Urinary bladder (tissue), 4 donors: ENCODE results near the gene GPHB5. TPM values are rescaled to one million over a fixed set of nuclear protein-coding genes. Genes with fewer than 3 reads are reported as not detected.
A peak's percentile ranks its signal among the peaks of the same experiment; 100 is the strongest.
"Not testable (repeated sequence)": the region's sequence is repeated elsewhere in the genome, so short reads cannot be mapped to it uniquely, and the experiment has no call there.

Source experiments
- DNase-seq: peaks from one replicate; pipeline ENCODE4 v3.0.0-alpha.2; 2015; ENCODE audit errors: extremely low spot score
- H3K27ac ChIP-seq: one replicate; pipeline ENCODE4 v1.5.1; 2013; ENCODE audit warnings: low read depth, mild to moderate bottlenecking, moderate library complexity
- H3K36me3 ChIP-seq: one replicate; pipeline ENCODE4 v1.6.1; 2013; ENCODE audit warnings: mild to moderate bottlenecking, moderate library complexity; ENCODE audit not compliant: insufficient read depth
- H3K4me1 ChIP-seq: one replicate; pipeline ENCODE4 v1.6.1; 2013; ENCODE audit warnings: mild to moderate bottlenecking, moderate library complexity; ENCODE audit not compliant: insufficient read depth
- H3K4me3 ChIP-seq: one replicate; pipeline ENCODE4 v1.5.1; 2013; ENCODE audit warnings: low read depth, low read length
- WGBS: extraction: QIAGEN DNeasy Blood & Tissue Kit; methylation state at CpG from one replicate; pipeline ENCODE4 v1.1.7; 2013; 5-methylcytosine and 5-hydroxymethylcytosine counted together
- polyA plus RNA-seq: library from polyadenylated mRNA; stranded (reverse); fragments of 200-250 nt; gene quantifications from one replicate; pipeline ENCODE4 v1.2.3, GENCODE V29; 2013
- total RNA-seq: library from RNA; depleted of rRNA; stranded (reverse); fragments of >200 nt; gene quantifications from one replicate; pipeline ENCODE4 v1.2.3, GENCODE V29; 2014
- donor health status: healthy with polysubstance abuse.
- donor health status: healthy.

GPHB5 gene
- total and polyA plus RNA-seq, 2 donors = not detected

DNA sequence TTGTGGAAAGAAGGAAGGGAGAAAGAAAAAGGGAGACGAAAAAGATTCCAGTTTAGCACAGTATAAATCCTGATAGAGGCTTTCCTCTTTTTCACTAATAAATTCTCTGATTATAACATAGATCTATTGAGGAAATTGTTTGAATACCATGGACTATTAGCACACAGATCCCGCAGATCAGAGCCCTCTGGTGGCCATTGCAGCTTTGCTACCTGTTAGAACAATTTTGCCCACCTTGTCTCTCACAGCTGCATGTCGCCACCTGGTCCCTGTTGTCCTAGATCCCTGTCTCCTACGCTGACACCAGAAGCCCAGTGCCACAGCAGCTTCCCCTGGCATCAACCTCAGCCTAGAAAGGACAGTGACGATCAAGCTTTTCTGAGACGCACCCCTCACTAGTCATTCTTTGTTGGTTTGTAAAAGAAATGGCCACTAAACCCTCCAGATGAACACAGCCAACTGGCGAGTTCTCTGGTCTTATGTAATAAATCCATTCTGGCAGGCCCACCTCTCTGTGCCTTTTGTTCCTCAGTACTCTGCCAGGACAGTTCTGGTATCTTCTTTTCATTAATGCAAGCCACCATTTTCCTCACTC lies 9.9 kb downstream of the GPHB5 start:
- no peak for DNase-seq
- WGBS = 55% methylated on average over 7 of the region's 7 CpGs
- no peak overlapping the region for H3K4me3 ChIP-seq

DNA sequence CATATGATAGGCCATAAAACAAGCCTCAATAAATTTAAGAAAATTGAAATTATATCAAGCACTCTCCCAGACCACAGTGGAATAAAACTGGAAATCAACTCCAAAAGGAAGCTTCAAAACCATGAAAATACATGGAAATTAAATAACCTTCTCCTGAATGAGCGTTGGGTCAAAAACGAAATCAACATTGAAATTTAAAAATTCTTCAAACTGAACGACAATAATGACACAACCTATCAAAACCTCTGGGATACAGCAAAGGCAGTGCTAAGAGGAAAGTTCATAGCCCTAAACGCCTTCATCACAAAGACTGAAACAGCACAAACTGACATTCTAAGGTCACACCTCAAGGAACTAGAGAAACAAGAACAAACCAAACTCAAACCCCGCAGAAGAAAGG lies 14.3 kb downstream of the GPHB5 start:
- not testable (repeated sequence) for DNase-seq, H3K36me3 ChIP-seq, H3K4me3 ChIP-seq, H3K4me1 ChIP-seq, H3K27ac ChIP-seq
- 93% methylated on average over 5 of the region's 5 CpGs for WGBS

More for the DNA sequence above, 9.9 kb downstream of the GPHB5 start:
- H3K4me1 ChIP-seq = no peaks in the 10 kb centered on the region
- H3K27ac ChIP-seq = no peak overlapping the region
- H3K36me3 ChIP-seq = no peaks in the 10 kb centered on the region

DNA sequence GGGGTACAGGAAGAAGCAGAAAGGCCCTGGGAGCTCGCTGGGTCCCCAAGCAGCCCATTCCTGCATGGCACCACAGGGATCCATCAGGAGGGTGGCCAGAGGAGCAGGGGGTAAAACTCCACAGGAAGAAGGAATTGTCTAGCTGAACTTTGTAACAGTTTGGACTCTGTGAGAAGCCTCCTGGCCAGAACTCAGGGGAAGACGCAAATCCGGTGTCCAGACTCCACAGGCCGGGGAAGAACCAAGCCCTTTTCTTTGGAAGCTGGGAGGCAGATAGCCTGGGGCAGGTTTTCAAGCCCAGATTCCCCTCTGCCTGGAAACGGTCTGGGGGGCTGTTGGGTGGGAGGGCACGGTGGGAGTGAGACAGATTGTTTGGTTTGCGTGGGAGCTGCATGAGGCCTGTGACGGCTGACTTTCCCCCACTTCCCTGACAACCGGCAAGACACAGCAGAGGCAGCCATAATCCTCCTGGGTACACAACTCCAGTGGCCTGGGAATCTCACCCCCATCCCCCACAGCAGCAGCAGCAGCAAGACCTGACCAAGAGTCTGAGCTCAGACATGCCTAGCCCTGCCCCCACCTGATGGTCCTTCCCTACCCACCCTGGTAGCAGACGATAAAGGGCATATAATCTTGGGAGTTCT lies 16.7 kb downstream of the GPHB5 start:
- no peak for DNase-seq
- no peaks in the 10 kb centered on the region for H3K36me3 ChIP-seq
- WGBS = 59% methylated on average over 10 of the region's 10 CpGs
- no peak overlapping the region for H3K27ac ChIP-seq
- H3K4me1 ChIP-seq = no peaks in the 10 kb centered on the region
- H3K4me3 ChIP-seq = no peak overlapping the region

DNA sequence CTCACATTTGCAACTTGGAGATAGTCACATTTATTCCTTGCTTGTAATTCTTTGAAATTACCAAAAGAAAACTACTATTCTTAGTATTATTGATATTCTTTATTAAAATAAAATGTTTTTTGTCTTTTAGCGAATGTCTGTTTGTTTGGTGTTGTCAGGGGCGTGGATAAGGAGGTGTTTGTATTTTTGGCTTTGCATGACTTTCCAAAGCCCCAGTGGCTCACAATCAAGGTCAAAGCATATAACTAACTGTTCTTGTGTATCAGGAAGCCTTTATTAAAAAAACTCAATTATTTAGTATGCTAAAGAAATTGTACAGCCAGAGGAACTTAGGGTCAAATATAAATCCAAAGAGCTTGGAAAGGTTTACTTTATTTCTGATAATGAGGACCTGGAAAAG lies 17.9 kb downstream of the GPHB5 start:
- Histone ChIP-seq H3K27ac (no peak overlapping the region), H3K4me3 (no peak overlapping the region), H3K4me1 (no peaks in the 10 kb centered on the region), H3K36me3 (no peaks in the 10 kb centered on the region)
- 81% methylated on average over 2 of the region's 2 CpGs for whole genome bisulfite sequencing
- no peak for DNase-seq

DNA sequence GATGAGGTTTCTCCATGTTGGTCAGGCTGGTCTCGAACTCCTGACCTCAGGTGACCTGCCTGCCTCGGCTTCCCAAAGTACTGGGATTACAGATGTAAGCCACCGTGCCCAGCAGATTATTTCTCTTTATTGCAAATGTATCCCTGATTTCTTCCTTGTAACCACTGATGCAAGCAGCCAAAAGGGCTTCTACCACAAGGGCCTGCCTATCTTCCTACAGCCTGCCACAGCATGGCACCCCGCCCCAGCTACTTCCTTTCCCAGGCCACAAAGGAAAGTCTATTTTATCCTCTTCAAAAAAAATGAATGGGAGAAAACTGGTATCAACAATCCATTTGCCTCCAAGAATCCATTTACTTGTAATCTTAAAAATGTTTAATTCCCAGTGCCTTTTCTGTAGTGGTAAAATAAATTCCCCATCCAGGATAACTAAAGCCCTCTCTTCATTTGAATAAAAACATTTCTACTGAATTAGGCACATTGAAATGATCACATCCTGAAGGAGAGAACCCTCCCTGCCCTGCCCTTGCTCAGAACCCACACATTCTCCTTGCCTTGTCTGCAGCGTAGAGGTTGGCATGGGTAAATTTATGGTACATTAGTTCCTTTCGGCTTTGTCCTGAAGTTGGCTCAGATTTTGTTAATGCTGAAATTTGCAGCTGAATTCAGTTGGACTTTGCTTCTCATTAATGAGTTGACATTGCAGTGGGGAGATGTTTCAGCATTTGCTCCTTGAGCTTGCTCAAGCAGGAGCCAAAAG lies 19.2 kb downstream of the GPHB5 start:
- no peak for DNase-seq
- Histone ChIP-seq H3K4me1 (no peaks in the 10 kb centered on the region), H3K4me3 (no peak overlapping the region), H3K36me3 (no peaks in the 10 kb centered on the region), H3K27ac (no peak overlapping the region)
- WGBS = 70% methylated on average over 6 of the region's 6 CpGs

DNA sequence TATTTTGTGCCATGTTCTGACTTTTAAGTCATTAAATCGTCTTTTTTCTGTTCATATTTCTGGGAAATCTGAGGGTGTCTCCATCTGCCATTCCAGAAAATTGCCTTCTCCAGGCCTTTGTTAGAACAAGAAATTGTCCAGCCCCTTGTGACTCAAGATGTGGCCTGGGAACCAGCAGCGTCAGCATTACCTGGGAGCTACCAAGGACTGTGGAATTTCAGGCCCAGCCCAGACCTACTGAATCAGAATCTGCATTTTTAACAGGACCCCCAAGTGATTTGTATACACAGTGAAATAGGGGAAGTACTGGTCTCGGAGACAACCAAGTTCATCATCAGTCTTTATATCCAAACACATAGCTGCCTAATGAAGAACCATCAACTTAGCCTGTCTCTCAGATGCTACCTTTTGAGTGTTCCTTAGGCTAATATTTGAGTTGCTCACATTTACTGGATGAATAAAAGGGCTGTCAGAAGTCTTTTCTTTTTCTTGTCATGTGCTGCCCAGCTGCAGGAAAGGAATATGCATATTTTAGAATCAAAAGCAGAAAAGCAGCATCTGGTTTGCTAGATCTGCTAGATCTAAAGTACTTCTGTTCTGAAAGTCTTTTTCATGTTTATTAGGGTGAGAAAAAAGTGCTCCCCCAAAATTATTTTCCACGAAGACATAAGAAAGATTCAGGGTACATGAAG lies 21.2 kb downstream of the GPHB5 start:
- no peaks in the 10 kb centered on the region for H3K4me1 ChIP-seq
- no peaks in the 10 kb centered on the region for H3K36me3 ChIP-seq
- WGBS = 74% methylated on average over 4 of the region's 4 CpGs
- H3K4me3 ChIP-seq = no peak overlapping the region
- H3K27ac ChIP-seq = no peak overlapping the region
- DNase-seq = no peak

DNA sequence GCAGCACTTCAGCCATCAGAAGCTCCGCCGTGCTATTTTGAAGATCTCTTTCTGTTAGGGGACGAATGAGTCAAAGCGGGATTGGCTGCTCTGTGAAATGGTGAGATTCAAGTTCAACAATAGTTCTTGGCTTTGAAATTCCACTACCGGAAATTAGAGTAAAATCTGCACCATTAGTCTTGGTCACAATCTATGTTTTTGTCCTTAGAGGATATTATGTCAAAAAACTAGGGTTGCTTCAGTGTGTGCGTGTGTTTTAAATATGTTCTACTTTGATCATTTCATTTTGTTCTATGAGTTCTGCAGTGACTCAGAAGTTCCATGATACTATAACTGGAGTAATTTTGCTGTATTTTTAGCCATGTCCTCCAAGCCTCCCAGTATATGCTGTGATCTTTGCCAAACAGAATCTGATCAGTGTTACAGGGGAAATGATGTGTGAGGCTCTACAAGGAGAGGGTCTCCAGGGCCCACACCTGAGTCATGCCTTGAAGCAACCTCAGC lies 22.6 kb downstream of the GPHB5 start:
- DNase-seq = no peak
- Histone ChIP-seq H3K36me3 (no peaks in the 10 kb centered on the region), H3K4me3 (no peak overlapping the region), H3K27ac (no peak overlapping the region), H3K4me1 (no peaks in the 10 kb centered on the region)
- WGBS = 91% methylated on average over 6 of the region's 6 CpGs

DNA sequence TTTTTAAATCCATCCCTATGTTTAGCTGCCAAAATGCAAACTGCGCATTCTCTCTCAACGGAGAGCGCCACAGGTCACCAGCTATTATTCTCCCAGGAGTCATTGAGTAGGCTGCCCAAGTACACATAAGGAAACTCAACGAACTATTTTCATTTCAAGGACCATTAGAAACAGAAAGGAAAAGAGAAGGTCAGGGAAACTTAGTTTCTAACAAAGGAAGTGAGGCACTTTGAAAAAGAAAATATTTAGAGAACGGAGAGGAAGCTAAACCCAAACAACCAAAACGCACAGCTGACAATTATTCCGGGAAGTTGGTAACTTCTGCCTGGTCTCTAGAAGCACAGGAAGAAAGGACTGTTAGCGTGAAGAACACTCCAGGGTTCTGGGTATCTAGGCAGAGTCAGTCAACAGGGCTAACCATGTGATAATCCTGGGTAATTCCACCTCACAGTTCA lies 23.5 kb downstream of the GPHB5 start:
- Histone ChIP-seq H3K4me3 (no peak overlapping the region), H3K36me3 (no peaks in the 10 kb centered on the region), H3K27ac (peak overlapping the region; percentile 32), H3K4me1 (no peaks in the 10 kb centered on the region)
- DNase-seq = no peak
- 77% methylated on average over 8 of the region's 8 CpGs for WGBS

DNA sequence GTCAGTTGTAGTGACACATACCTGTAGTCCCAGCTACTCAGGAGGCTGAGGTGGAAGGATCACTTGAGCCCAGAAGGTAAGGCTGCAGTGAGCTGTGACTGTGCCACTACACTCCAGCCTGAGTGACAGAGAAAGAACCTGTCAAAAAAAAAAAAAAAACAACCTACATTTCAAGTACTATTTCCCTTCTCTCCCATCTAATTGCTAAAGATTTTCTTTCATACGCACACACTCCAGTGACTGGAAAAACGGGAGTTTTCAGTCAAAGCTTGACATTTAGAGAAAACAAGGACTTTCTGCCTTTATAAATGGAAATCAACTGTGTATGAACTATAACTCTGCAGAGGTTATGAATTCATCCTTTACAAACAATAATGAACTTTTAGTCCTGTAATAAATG lies 25.9 kb downstream of the GPHB5 start:
- no peaks in the 10 kb centered on the region for H3K36me3 ChIP-seq
- H3K4me1 ChIP-seq = no peaks in the 10 kb centered on the region
- H3K4me3 ChIP-seq = no peak overlapping the region
- H3K27ac ChIP-seq = no peak overlapping the region
- DNase-seq = no peak
- WGBS = 94% methylated on average over 2 of the region's 2 CpGs

DNA sequence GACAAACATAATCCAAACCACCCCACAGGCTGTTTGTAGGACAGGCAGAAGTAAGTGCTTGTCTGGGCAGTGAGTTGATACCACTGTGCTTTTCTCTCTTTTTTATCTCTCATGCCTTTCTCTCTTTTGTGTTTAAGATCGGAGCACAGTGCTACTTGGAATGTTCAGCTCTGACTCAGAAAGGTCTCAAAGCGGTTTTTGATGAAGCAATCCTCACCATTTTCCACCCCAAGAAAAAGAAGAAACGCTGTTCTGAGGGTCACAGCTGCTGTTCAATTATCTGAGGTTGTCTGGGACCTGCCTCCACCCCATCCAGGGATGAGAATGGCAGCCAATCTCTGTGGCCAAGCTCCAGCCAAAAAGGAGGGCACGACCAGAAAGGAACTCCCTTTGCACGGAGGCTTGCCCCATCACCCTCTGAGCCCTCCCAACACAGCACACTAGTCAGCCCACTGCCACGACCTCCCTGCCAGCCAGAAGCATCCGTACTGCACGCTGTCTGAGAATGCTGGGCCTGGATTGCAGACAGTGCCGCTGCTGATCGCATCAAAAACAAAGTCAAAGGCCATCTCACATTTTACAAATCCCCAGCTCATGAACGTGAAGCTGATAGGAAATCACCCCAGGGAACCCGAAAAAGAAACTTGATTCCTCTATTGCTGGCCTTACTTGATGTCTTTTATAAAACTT lies 27.8 kb downstream of the GPHB5 start:
- 75% methylated on average over 12 of the region's 12 CpGs for WGBS
- no peaks in the 10 kb centered on the region for H3K4me1 ChIP-seq
- H3K4me3 ChIP-seq = no peak overlapping the region
- no peaks in the 10 kb centered on the region for H3K36me3 ChIP-seq
- DNase-seq = no peak
- no peak overlapping the region for H3K27ac ChIP-seq

DNA sequence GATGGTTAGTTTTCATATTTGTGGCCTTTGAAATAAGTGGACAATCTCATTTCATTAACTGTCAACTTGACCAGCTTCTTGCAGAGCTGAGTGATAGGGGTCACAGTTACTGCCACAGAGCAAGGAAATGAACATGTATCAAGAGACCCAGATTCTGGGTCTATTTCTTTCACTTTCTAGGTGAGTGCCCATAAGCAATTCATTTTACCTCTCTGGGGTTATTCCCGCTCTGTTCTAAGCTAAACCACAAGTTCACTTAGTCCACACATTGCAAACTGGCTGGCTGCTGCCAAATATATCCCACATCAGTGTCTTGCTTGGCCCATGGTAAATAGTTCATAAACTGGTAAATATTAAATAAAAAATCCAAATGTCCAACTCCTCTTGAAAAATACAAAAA lies 29.9 kb downstream of the GPHB5 start:
- 91% methylated on average over 1 of the region's 1 CpG for WGBS
- Histone ChIP-seq H3K36me3 (no peaks in the 10 kb centered on the region), H3K4me1 (no peaks in the 10 kb centered on the region), H3K27ac (no peak overlapping the region), H3K4me3 (no peak overlapping the region)
- no peak for DNase-seq

DNA sequence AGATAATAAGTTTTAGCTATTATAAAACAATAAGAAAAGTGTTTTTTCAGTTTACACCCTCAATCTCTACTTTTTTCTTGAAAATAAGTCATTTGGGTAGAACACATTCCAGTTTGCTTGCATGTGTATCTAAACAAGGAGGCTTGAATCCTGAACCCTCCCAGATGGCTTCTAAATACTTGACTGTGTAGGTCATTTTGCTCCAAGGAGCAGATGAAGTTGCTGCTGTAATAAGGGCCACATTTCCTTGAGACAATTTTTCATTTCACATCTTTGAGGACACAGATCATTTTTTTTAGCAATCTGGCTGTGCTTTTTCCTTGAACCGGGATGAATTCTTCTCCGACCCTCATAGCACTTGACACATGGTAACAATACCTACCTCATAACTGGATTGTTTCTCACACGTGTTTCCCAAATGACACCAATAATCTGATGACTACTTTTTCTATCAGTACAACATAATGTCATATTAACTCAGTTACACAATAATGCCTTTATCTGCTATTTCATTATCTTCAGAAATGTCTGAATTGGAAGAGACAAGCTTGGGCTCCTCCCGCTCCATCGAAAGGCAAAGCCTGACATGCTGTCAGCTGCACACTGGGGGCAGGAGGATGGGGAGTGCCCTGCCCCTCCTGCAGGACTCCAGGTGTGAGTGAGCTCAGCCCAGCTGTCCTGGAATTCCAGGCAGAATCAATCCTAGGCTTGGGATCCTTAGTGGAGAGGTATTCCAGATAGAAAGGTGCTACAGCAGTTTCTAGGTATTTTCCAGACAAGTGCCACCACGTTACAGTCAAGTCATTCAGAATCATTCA lies 30.9 kb downstream of the GPHB5 start:
- no peaks in the 10 kb centered on the region for H3K4me1 ChIP-seq
- no peak for DNase-seq
- H3K4me3 ChIP-seq = no peak overlapping the region
- 83% methylated on average over 6 of the region's 6 CpGs for WGBS
- no peaks in the 10 kb centered on the region for H3K36me3 ChIP-seq
- H3K27ac ChIP-seq = no peak overlapping the region
